OCI-LY7 (cell line): Measurements from ENCODE around the gene PPP1R3G. TPM values are rescaled to one million over a fixed set of nuclear protein-coding genes. Genes with fewer than 3 reads are reported as not detected.

Experiments used
- BruUV-seq: library from RNA; stranded (reverse); fragments of 400-500 nt; replicated peaks from 2 replicates; lab custom pipeline; 2021; lab: Mats Ljungman, UMichigan
- CTCF ChIA-PET: fragments of 300-600 bp; sonication (Branson Sonifier 250); formaldehyde crosslinking; loops from one replicate; lab custom pipeline; 2022; ENCODE audit warnings: antibody characterized with exemption; ENCODE audit not compliant: unreplicated experiment; lab: Charles Lee
- POLR2A ChIA-PET: fragments of 300-600 bp; sonication (Branson Sonifier 250); formaldehyde crosslinking; loops from one replicate; lab custom pipeline; 2022; ENCODE audit warnings: antibody characterized with exemption; lab: Charles Lee
- DNase-seq: peaks from one replicate; pipeline ENCODE4 v3.0.0-alpha.2; 2015; ENCODE audit warnings: low spot score
- H2AFZ ChIP-seq: fragments of 200-600 bp; sonication (generic), shearing (Covaris generic); 2 replicates; pipeline ENCODE4 v1.6.1; 2014; ENCODE audit warnings: mild to moderate bottlenecking, antibody characterized with exemption, low read length, moderate library complexity
- H3K27ac ChIP-seq: fragments of 200-600 bp; sonication (generic); 2 replicates; pipeline ENCODE4 v1.5.1; 2014; ENCODE audit warnings: mixed run types, low read depth, mild to moderate bottlenecking, moderate library complexity, low read length, inconsistent platforms; ENCODE audit not compliant: poor library complexity, severe bottlenecking
- H3K36me3 ChIP-seq: fragments of 200-600 bp; sonication (generic); 2 replicates; pipeline ENCODE4 v1.6.1; 2014; ENCODE audit warnings: mild to moderate bottlenecking, antibody characterized with exemption, low read length, moderate library complexity, mixed read lengths; ENCODE audit not compliant: insufficient read depth
- H3K4me1 ChIP-seq: fragments of 200-600 bp; sonication (generic); 2 replicates; pipeline ENCODE4 v1.5.1; 2014; ENCODE audit warnings: mild to moderate bottlenecking, low read length; ENCODE audit not compliant: insufficient read depth, poor library complexity, severe bottlenecking
- H3K4me2 ChIP-seq: fragments of 200-600 bp; sonication (generic); 2 replicates; pipeline ENCODE4 v1.6.1; 2014; ENCODE audit warnings: mild to moderate bottlenecking, low read length
- H3K4me3 ChIP-seq: fragments of 200-600 bp; sonication (generic); 2 replicates; pipeline ENCODE4 v1.5.1; 2014; ENCODE audit warnings: mild to moderate bottlenecking, low read depth, low read length; ENCODE audit not compliant: poor library complexity, severe bottlenecking
- H3K79me2 ChIP-seq: fragments of 200-600 bp; sonication (generic); 2 replicates; pipeline ENCODE4 v1.6.1; 2016; ENCODE audit warnings: low read depth, mild to moderate bottlenecking, low read length, moderate library complexity, mixed read lengths; ENCODE audit not compliant: insufficient read depth
- H3K9me2 ChIP-seq: fragments of 200-600 bp; sonication (generic); 2 replicates; pipeline ENCODE4 v1.6.1; 2016; ENCODE audit warnings: mild to moderate bottlenecking, low read length, mixed read lengths; ENCODE audit not compliant: insufficient read depth
- H3K9me3 ChIP-seq: fragments of 200-600 bp; sonication (generic); 2 replicates; pipeline ENCODE4 v1.6.1; 2014; ENCODE audit warnings: mild to moderate bottlenecking, mixed run types, low read length, mixed read lengths
- H4K20me1 ChIP-seq: fragments of 200-600 bp; sonication (generic); 2 replicates; pipeline ENCODE4 v1.6.1; 2014; ENCODE audit warnings: mild to moderate bottlenecking, antibody characterized with exemption, low read length, moderate library complexity, mixed read lengths; ENCODE audit not compliant: insufficient read depth
- CTCF ChIP-seq: fragments of 200-600 bp; sonication (generic); conservative IDR thresholded peaks from 2 replicates; pipeline ENCODE4 v1.5.1; 2014; ENCODE audit warnings: mild to moderate bottlenecking, antibody characterized with exemption, low read length, moderate library complexity, mixed read lengths
- EZH2phosphoT487 ChIP-seq: fragments of 200-600 bp; sonication (generic); IDR thresholded peaks from 2 replicates; pipeline ENCODE4 v1.6.1; 2018; ENCODE audit warnings: low read depth, borderline replicate concordance, mild to moderate bottlenecking, mixed run types, antibody characterized with exemption, low read length, moderate library complexity, mixed read lengths
- intact Hi-C: fragments of 100-400 bp; cut with micrococcal nuclease; formaldehyde crosslinking; loops from one replicate; pipeline ENCODE4 v1.10.0; 2022; ENCODE audit not compliant: unreplicated experiment
- total RNA-seq, 2 experiments: library from RNA; depleted of rRNA in 1 of 2; stranded (reverse); fragments of >200 nt in 1 of 2; shearing (Covaris generic) in 1 of 2; gene quantifications; 2 replicates each; pipeline ENCODE4 v1.2.3, GENCODE V29; 2014 to 2022

PPP1R3G gene
- total RNA-seq, 2 experiments from 2014 or later = 0.10 to 0.13 TPM

GRCh38 chr6:5123296-5124143 lies 38.4 kb downstream of the PPP1R3G start:
- Histone ChIP-seq H3K27ac (no peak overlapping the region), H3K9me2 (no peaks in the 10 kb centered on the region), H3K9me3 (no peaks in the 10 kb centered on the region), H2AFZ (no peak overlapping the region), H3K4me3 (no peak overlapping the region), H4K20me1 (no peaks in the 10 kb centered on the region), H3K36me3 (no peaks in the 10 kb centered on the region), H3K4me1 (no peaks in the 10 kb centered on the region), H3K79me2 (no peaks in the 10 kb centered on the region), H3K4me2 (no peak overlapping the region)
- intact Hi-C loops = no loop called here
- CTCF ChIA-PET = no interaction called here
- no TSS peak for BruUV-seq
- no peak for DNase-seq
- POLR2A ChIA-PET = no interaction called here
- no peak for TF ChIP-seq CTCF
- TF ChIP-seq EZH2phosphoT487 = no peak

DNA sequence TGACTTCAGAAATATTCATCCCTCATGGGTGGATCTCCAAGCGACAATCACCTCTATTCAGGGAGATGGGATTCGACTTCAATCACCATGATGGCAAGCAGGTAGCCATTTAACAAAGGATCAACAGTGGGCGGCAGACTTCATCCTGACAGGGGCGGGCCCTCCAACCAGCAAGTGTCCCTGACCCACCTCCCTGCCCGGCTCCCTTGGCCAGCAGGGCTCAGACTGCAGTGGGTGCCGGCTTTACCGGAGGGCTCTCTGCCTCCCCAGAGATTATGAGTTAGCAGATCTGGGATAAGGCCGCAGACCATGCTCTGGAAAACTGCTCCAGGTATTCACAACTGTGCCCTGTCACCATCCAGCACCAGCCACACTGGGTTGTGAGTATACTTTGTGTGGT lies 39.4 kb downstream of the PPP1R3G start:
- no peak overlapping the region for H3K4me2 ChIP-seq
- intact Hi-C loops = no loop called here
- H3K4me1 ChIP-seq = no peaks in the 10 kb centered on the region
- ChIA-PET CTCF (no interaction called here), POLR2A (no interaction called here)
- H3K27ac ChIP-seq = no peak overlapping the region
- H3K9me2 ChIP-seq = no peaks in the 10 kb centered on the region
- H3K36me3 ChIP-seq = no peaks in the 10 kb centered on the region
- no TSS peak for BruUV-seq
- no peak for DNase-seq
- H3K79me2 ChIP-seq = no peaks in the 10 kb centered on the region
- H3K4me3 ChIP-seq = no peak overlapping the region
- no peak overlapping the region for H2AFZ ChIP-seq
- no peaks in the 10 kb centered on the region for H4K20me1 ChIP-seq
- no peak for TF ChIP-seq EZH2phosphoT487
- no peak for TF ChIP-seq CTCF
- no peaks in the 10 kb centered on the region for H3K9me3 ChIP-seq
